Choroid plexus epithelial cell (primary cell): ENCODE results near the gene RAB39A.
"Not testable (repeated sequence)": the region's sequence is repeated elsewhere in the genome, so short reads cannot be mapped to it uniquely, and the experiment has no call there.

Source experiments
- DNase-seq: peaks from one replicate; pipeline ENCODE4 v3.0.0-alpha.2; 2010; ENCODE audit warnings: low read depth
- H3K4me3 ChIP-seq: 2 replicates; pipeline ENCODE4 v1.5.1; 2011; ENCODE audit warnings: low read depth, mild to moderate bottlenecking, control low read depth, low read length, moderate library complexity
- CTCF ChIP-seq: conservative IDR thresholded peaks from 2 replicates; pipeline ENCODE4 v1.5.1; 2011; ENCODE audit warnings: low read depth, mild to moderate bottlenecking, control low read depth, inconsistent platforms, low read length, moderate library complexity

The RAB39A gene

GRCh38 chr11:107928046-107928766, at the start of gene RAB39A:
RAB39A (plus strand) TSS chr11:107928448; CDS start chr11:107928569, 121 bp downstream.
- H3K4me3 ChIP-seq: peak within 1 kb of the TSS; percentile 50
- DNase-seq: peak; percentile 95
- TF ChIP-seq CTCF: no peak

DNA sequence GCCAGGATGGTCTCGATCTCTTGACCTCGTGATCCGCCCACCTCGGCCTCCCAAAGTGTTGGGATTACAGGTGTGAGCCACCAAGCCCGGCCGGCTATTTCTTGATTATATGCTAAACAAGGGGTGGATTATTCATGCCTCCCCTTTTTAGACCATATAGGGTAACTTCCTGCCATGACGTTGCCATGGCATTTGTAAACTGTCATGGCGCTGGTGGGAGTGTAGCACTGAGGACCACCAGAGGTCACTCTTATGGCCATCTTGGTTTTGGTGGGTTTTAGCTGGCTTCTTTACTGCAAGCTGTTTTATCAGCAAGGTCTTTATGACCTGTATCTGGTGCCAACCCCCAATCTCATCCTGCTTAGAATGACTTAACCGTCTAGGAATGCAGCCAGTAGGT, 46.8 kb upstream of the RAB39A start:
- not testable (repeated sequence) for DNase-seq

DNA sequence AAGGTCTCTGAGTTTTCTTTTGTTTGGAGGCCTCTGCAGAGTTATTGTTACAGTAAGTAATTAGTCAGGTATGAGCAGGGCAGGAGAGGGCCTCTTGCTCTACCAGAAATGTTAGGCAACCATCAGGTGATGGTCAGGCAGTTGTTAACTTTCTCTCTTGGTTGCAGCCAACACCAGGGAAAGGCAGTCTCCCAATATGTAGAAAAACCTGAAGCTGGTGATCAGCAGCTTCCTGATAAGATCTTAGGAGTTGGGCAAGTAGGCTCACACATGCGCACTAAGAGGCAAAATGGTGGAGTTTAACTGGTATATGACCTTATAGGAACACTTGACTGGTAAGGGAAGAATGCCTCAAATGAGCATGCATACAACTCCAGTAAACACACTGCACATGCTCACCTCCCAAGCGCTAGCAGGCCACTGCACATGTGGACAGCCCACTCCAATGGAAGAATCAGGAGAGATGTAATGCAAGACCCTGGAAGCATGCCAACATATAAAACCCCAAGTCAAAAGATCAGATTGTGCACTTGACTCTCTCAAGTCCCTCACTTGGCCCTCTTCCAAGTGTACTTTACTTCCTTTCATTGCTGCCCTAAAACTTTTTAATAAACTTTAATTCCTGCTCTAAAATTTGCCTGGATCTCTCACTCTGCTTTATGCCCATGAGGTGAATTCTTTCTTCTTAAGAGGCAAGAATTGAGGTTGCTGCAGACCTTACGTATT, 46.0 kb upstream of the RAB39A start:
- DNase-seq: no peak
- no peak overlapping the region for H3K4me3 ChIP-seq
- no peak for TF ChIP-seq CTCF

More for the DNA sequence above, 46.8 kb upstream of the RAB39A start:
- H3K4me3 ChIP-seq: not testable (repeated sequence)

GRCh38 chr11:107898270-107898669, 30.0 kb upstream of the RAB39A start:
- DNase-seq: peak; percentile 85
- TF ChIP-seq CTCF: peak; percentile 79

DNA sequence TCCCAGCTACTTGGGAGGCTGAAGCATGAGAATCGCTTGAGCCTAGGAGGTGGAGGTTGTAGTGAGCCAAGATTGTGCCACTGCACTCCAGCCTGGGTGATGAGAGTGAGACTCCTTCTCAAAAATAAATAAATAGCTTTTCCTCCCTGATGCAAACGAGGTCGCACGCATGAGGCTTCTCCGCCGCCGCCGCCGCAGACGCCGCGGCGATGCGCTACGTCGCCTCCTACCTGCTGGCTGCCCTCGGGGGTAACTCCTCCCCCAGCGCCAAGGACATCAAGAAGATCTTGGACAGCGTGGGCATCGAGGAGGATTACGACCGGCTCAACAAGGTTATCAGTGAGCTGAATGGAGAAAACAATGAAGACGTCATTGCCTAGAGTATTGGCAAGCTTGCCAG, 20.0 kb upstream of the RAB39A start:
- no peak for TF ChIP-seq CTCF
- no peak overlapping the region for H3K4me3 ChIP-seq
- DNase-seq: no peak

More at GRCh38 chr11:107898270-107898669, 30.0 kb upstream of the RAB39A start:
- H3K4me3 ChIP-seq: no peak overlapping the region

DNA sequence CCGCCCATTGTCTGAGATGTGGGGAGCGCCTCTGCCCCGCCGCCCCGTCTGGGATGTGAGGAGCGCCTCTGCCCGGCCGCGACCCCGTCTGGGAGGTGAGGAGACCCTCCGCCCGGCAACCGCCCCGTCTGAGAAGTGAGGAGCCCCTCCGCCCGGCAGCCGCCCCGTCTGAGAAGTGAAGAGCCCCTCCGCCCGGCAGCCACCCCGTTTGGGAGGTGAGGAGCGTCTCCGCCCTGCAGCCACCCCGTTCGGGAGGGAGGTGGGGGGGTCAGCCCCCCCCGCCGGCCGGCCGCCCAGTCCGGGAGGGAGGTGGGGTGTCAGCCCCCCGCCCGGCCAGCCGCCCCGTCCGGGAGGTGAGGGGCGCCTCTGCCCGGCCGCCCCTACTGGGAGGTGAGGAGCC, 15.8 kb upstream of the RAB39A start:
- not testable (repeated sequence) for DNase-seq, H3K4me3 ChIP-seq

- TF ChIP-seq CTCF: no peak
- no peak for DNase-seq
- H3K4me3 ChIP-seq: no peak overlapping the region
Observed at GRCh38 chr11:107915229-107915628, 13.0 kb upstream of the RAB39A start.

DNA sequence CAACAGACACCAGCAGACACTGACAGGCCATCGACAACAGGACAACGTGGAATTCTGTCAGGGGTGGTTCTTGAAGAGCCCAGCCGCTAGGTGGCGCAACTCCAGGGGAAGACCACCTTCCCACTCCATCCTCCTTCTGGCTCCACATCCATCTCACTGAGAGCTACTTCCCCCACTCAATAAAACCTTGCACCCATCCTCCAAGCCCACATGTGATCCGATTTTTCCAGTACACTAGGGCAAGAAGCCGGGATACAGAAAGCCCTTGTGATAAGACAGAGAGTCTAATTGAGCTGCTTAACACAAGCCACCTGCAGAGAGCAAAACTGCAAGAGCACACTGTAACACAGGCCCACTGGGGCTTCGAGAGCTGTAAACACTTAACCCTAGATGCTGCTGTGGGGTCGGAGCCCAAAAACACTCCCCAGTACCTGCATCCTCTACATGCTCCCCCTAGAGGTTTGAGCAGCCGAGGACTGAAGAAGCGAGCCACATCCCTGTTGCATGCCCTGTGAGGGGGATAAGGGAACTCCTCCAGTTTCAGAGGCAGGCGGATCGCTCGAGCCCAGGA, 11.5 kb upstream of the RAB39A start:
- peak; percentile 58 for TF ChIP-seq CTCF
- peak; percentile 18 for DNase-seq
- H3K4me3 ChIP-seq: no peak overlapping the region
